BE2C (cell line): ENCODE measurements around the gene MORN5.

Experiments used
- DNase-seq: peaks from one replicate; pipeline ENCODE4 v3.0.0-alpha.2; 2020
- H3K27me3 ChIP-seq: fragments of 250-450 bp; sonication (Bioruptor Pico); 2 replicates; pipeline ENCODE4 v1.5.1; 2020; ENCODE audit warnings: mild to moderate bottlenecking
- H3K36me3 ChIP-seq: fragments of 250-450 bp; sonication (Bioruptor Pico); 2 replicates; pipeline ENCODE4 v1.5.1; 2020; ENCODE audit warnings: mild to moderate bottlenecking
- H3K4me1 ChIP-seq: fragments of 250-450 bp; sonication (Bioruptor Pico); 2 replicates; pipeline ENCODE4 v1.5.1; 2020
- H3K4me3 ChIP-seq: 2 replicates; pipeline ENCODE4 v1.5.1; 2011; ENCODE audit warnings: low read depth, low read length
- H3K9me3 ChIP-seq: fragments of 250-450 bp; sonication (Bioruptor Pico); 2 replicates; pipeline ENCODE4 v1.5.1; 2020
- CTCF ChIP-seq: IDR thresholded peaks from 2 replicates; pipeline ENCODE4 v1.5.1; 2012; ENCODE audit warnings: mild to moderate bottlenecking, low read depth, low read length

Gene MORN5

GRCh38 chr9:122226758-122227574 lies 67.3 kb downstream of the MORN5 start:
- peaks cover 97% of the 10 kb centered on the region for H3K27me3 ChIP-seq
- TF ChIP-seq CTCF, result no peak
- H3K36me3 ChIP-seq, result no peaks in the 10 kb centered on the region
- DNase-seq, result no peak
- no peaks in the 10 kb centered on the region for H3K4me1 ChIP-seq
- peaks cover 6% of the 10 kb centered on the region for H3K9me3 ChIP-seq
- H3K4me3 ChIP-seq, result no peak overlapping the region

DNA sequence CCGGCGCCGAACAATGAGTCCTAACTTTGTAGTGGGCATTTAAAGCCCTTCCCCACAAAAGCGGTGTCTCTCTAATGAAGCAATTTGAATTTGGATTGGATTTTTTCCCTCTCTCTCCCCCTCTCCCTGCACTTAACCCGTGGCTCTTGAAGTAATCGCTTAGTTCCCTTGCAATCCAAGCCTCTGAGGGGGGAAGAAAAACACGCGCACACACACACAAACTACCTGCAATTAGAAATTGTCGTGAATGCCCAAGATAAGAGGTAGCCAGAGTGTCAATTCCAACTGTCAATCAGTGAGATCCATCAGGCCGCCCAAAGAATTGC lies 67.8 kb downstream of the MORN5 start:
- H3K36me3 ChIP-seq, result no peaks in the 10 kb centered on the region
- peaks cover 95% of the 10 kb centered on the region for H3K27me3 ChIP-seq
- H3K4me3 ChIP-seq, result no peak overlapping the region
- H3K9me3 ChIP-seq, result peaks cover 6% of the 10 kb centered on the region
- DNase-seq, result no peak
- TF ChIP-seq CTCF, result no peak
- no peaks in the 10 kb centered on the region for H3K4me1 ChIP-seq

GRCh38 chr9:122228191-122228567 lies 68.5 kb downstream of the MORN5 start:
- peak overlapping the region; percentile 31 for H3K4me3 ChIP-seq
- H3K27me3 ChIP-seq, result peaks cover 90% of the 10 kb centered on the region
- H3K4me1 ChIP-seq, result no peaks in the 10 kb centered on the region
- TF ChIP-seq CTCF, result no peak
- DNase-seq, result no peak
- H3K36me3 ChIP-seq, result no peaks in the 10 kb centered on the region
- H3K9me3 ChIP-seq, result peaks cover 6% of the 10 kb centered on the region

GRCh38 chr9:122228568-122229484 lies 69.1 kb downstream of the MORN5 start, which contains the start of gene LHX6:
Gene LHX6 (minus strand): TSS chr9:122228957. CDS start chr9:122228740, 217 bp downstream.
- H3K9me3 ChIP-seq, result peaks cover 6% of the 10 kb centered on the region
- no peak for TF ChIP-seq CTCF
- peaks cover 90% of the 10 kb centered on the region for H3K27me3 ChIP-seq
- no peaks in the 10 kb centered on the region for H3K36me3 ChIP-seq
- DNase-seq, result no peak
- no peaks in the 10 kb centered on the region for H3K4me1 ChIP-seq
- H3K4me3 ChIP-seq, result peak within 1 kb of the TSS; percentile 31

DNA sequence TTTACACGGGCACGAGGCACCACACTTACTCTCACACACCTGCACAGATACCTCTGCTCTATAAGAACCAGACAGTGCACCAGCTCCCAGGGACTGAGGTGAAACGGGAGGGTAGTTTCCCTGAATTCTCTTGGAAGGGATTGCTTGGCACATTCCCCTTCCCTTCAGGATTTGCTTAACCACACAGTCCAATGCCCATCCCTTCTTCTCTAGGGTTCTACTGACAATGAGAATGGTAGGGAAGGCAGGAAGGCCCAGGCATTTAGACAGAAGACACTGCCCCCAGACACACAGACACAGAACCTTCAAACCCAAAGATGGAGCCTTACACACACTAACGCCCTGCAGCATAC lies 69.8 kb downstream of the MORN5 start:
- H3K27me3 ChIP-seq, result peaks cover 90% of the 10 kb centered on the region

More for the DNA sequence above, 69.8 kb downstream of the MORN5 start:
- no peaks in the 10 kb centered on the region for H3K36me3 ChIP-seq
- no peak for TF ChIP-seq CTCF
- peaks cover 6% of the 10 kb centered on the region for H3K9me3 ChIP-seq
- no peaks in the 10 kb centered on the region for H3K4me1 ChIP-seq
- no peak for DNase-seq
- no peak overlapping the region for H3K4me3 ChIP-seq
